Kidney tubule cell (primary cell): Measurements from ENCODE around the gene TMEM91.

Source experiments
- DNase-seq: peaks from one replicate; pipeline ENCODE4 v3.0.0-alpha.2; 2018; ENCODE audit warnings: low spot score

Gene TMEM91

DNA sequence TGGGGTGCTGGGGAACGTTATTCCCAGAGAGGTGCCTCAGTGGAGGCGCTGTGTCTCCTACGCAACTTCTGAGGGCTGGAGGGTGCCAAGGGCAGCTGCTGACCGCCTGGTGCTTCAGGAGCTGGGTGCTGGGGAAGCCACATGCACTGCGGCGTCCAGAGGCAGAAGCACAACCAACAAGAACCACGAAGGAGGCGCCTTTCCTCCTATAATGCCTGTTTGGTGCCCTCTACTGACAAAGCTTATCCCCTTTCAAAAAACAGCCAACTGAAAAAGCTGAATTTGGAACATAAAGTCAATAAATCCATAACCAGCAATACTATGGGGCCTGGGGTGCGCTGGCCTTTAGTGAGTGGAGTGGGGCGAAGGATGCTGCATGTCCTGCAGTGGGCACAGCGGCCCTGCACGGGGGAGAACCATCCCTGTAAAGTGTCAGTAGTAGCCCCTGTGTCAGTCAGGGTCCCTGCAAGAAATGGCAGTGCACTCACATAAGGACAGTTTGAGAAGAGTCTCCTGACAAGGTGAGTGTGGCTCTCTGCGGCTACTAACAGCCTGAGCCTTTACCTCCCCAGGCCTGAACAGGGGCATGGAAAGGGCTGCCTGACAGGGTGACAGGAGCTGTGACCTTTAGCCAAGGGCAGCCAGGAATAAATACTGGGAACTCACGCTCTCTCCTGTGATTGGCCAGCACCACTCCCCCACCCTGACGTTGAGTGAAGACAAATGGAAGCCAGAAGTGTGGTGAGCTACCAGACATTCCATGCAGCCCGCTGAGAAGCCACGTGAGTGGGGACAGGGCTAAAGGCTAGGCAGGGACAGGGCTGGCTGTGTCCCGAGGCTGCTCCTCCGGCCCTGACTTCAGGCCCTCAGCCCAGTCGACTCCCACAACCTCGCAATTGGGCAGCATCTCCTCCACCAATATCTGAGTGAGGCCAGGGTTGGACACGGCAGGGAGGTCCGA is 55.4 kb downstream of the TMEM91 start:
- DNase-seq: no peak

DNA sequence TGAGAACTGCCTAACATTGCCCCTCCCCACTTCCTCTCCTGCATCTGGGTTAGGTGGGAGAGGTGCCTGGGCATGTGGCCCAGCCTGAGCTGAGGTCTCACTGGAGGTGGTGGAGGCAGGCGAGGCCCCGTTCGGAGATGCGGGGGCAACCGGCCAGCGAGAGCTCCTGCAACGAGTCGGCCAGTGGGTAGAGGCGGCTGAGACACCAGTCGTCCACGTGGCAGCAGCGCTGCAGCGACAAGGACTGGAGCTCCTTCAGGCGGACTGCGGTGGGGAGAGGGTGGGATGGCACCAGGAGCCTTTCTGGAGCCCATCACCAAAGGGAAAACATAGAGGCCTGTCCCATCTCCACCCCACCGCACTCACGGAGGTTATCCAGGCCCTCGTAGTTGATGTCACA is 56.8 kb downstream of the TMEM91 start:
- no peak for DNase-seq
